ENCODE results near the gene INHBE. TPM values are rescaled to one million over a fixed set of nuclear protein-coding genes. Genes with fewer than 3 reads are reported as not detected.
"Not testable (repeated sequence)": the region's sequence is repeated elsewhere in the genome, so short reads cannot be mapped to it uniquely, and the experiment has no call there.

Gene INHBE
- total and polyA plus RNA-seq, 2 experiments from 2014 or later, result 5.6 to 29.0 TPM

DNA sequence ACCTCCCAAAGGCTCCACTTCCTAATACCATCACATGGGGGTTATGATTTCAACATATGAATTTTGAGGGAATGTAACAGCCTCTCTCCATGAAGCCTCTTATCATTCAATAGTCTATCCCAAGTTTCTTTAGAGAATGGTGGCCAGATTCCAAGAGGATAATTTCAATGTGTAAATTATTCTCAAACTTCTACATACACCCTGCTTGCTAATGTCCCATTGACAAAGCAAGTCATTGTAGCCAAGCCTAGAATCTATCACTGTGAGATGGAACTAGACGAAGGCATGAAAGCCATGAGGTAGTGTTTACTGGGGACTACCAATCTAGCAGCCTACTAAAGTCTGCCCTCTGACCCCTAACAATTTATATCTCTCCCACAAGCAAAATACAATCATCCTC, 16.7 kb upstream of the INHBE start:
- DNase-seq (ENCODE audit: low spot score) (no peak), ATAC-seq (no peak)
- no peak overlapping the region for H3K27ac Mint-ChIP-seq
- Histone ChIP-seq H3K4me2 (no peak overlapping the region), H3K79me2 (replicated peaks; ENCODE audit: insufficient read depth) (no peaks in the 10 kb centered on the region), H3K27me3 (ENCODE audit: insufficient read depth) (no peaks in the 10 kb centered on the region), H4K20me1 (replicated peaks; ENCODE audit: insufficient read depth) (no peaks in the 10 kb centered on the region), H3K4me3 (no peak overlapping the region), H2AFZ (no peak overlapping the region), H3F3A (replicated peaks; ENCODE audit: low read depth) (no peaks in the 10 kb centered on the region), H3K36me3 (ENCODE audit: insufficient read depth) (no peaks in the 10 kb centered on the region), H3K4me1 (ENCODE audit: insufficient read depth) (no peaks in the 10 kb centered on the region), H3K27ac (ENCODE audit: low read depth) (no peak overlapping the region), H3K9me2 (ENCODE audit: insufficient read depth) (no peaks in the 10 kb centered on the region)
- H3K27me3 Mint-ChIP-seq (ENCODE audit: insufficient read depth, low read depth, poor library complexity), result peaks cover 8% of the 10 kb centered on the region
- TF ChIP-seq ZNF331 (CRISPR knock-in tag; IDR thresholded peaks at IDR 0.05; ENCODE audit: low read depth) (no peak), STAT1 (IDR thresholded peaks at IDR 0.05; ENCODE audit: unreplicated experiment) (no peak), CREB1 (CRISPR knock-in tag; IDR thresholded peaks at IDR 0.05; ENCODE audit: low read depth) (no peak)
- H3K9me3 Mint-ChIP-seq, result peaks cover 18% of the 10 kb centered on the region
- peaks cover 10% of the 10 kb centered on the region for H3K36me3 Mint-ChIP-seq (ENCODE audit: low read depth)
- peaks cover 4% of the 10 kb centered on the region; the same call in 2 of the 3 replicates for H3K4me1 Mint-ChIP-seq
- no peak overlapping the region for H3K4me3 Mint-ChIP-seq

GRCh38 chr12:57439762-57440266, 15.3 kb upstream of the INHBE start:
- Mint-ChIP-seq H3K9me3 (peaks cover 18% of the 10 kb centered on the region), H3K36me3 (ENCODE audit: low read depth) (peaks cover 10% of the 10 kb centered on the region), H3K27ac (no peak overlapping the region), H3K4me3 (no peak overlapping the region; the same call in 2 of the 3 replicates), H3K4me1 (no peaks in the 10 kb centered on the region; the same call in 2 of the 3 replicates), H3K27me3 (ENCODE audit: insufficient read depth, low read depth, poor library complexity) (peaks cover 8% of the 10 kb centered on the region)
- no peak overlapping the region for H2AFZ ChIP-seq
- TF ChIP-seq REST (IDR thresholded peaks at IDR 0.05; ENCODE audit: unreplicated experiment), result no peak
- no peak for TF ChIP-seq EZH2 (IDR thresholded peaks at IDR 0.05; ENCODE audit: low read depth, unreplicated experiment)
- TF ChIP-seq ZNF114 (CRISPR knock-in tag; IDR thresholded peaks at IDR 0.05), result no peak
- TF ChIP-seq EZH2phosphoT487 (IDR thresholded peaks at IDR 0.05; ENCODE audit: unreplicated experiment), result no peak
- TF ChIP-seq JUNB (IDR thresholded peaks at IDR 0.05; ENCODE audit: unreplicated experiment), result no peak
- no peak for TF ChIP-seq ZNF331 (CRISPR knock-in tag; IDR thresholded peaks at IDR 0.05; ENCODE audit: low read depth)
- H4K20me1 ChIP-seq (replicated peaks; ENCODE audit: insufficient read depth), result no peaks in the 10 kb centered on the region
- no peak overlapping the region for H3K27ac ChIP-seq (ENCODE audit: low read depth)
- no peaks in the 10 kb centered on the region for H3K4me1 ChIP-seq (ENCODE audit: insufficient read depth)
- H3K9me2 ChIP-seq (ENCODE audit: insufficient read depth), result no peaks in the 10 kb centered on the region
- no peaks in the 10 kb centered on the region for H3K27me3 ChIP-seq (ENCODE audit: insufficient read depth)
- ATAC-seq, result no peak
- H3K4me2 ChIP-seq, result no peak overlapping the region
- no peak for DNase-seq (ENCODE audit: low spot score)
- H3F3A ChIP-seq (replicated peaks; ENCODE audit: low read depth), result no peaks in the 10 kb centered on the region
- no peak overlapping the region for H3K4me3 ChIP-seq
- no peaks in the 10 kb centered on the region for H3K36me3 ChIP-seq (ENCODE audit: insufficient read depth)
- no peaks in the 10 kb centered on the region for H3K79me2 ChIP-seq (replicated peaks; ENCODE audit: insufficient read depth)

DNA sequence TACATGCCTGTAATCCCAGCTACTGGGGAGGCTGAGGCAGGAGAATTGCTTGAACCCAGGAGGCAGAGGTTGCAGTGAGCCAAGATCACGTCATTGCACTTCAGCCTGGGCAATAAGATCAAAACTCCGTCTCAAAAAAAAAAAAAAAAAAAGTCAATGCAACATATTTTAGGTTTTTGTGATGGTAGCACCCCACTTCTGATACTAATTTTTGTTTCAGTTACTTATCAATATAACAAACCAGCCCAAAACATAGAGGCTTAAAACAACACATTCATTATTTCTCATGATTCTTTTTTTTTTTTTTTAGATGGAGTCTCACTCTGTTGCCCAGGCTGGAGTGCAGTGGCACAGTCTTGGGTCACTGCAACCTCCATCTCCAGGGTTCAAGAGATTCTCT, 13.7 kb upstream of the INHBE start:
- not testable (repeated sequence) for H3K4me3 Mint-ChIP-seq

More for the DNA sequence above, 13.7 kb upstream of the INHBE start:
- not testable (repeated sequence) for H3K4me3 ChIP-seq; H3K4me2 ChIP-seq; H3K27ac Mint-ChIP-seq; H3K27me3 Mint-ChIP-seq (ENCODE audit: insufficient read depth, low read depth, poor library complexity); H3K36me3 ChIP-seq (ENCODE audit: insufficient read depth); H3K9me2 ChIP-seq (ENCODE audit: insufficient read depth); DNase-seq (ENCODE audit: low spot score); H3K27me3 ChIP-seq (ENCODE audit: insufficient read depth); H4K20me1 ChIP-seq (replicated peaks; ENCODE audit: insufficient read depth); H3K79me2 ChIP-seq (replicated peaks; ENCODE audit: insufficient read depth); H3K27ac ChIP-seq (ENCODE audit: low read depth); H3K36me3 Mint-ChIP-seq (ENCODE audit: low read depth); H2AFZ ChIP-seq; H3F3A ChIP-seq (replicated peaks; ENCODE audit: low read depth); H3K4me1 ChIP-seq (ENCODE audit: insufficient read depth); H3K4me1 Mint-ChIP-seq; ATAC-seq
- peaks cover 18% of the 10 kb centered on the region for H3K9me3 Mint-ChIP-seq
